ENCODE data around the gene PBX2.
A peak's percentile ranks its signal among the peaks of the same experiment; 100 is the strongest.

Gene PBX2

GRCh38 chr6:32154514-32155161 is 35.4 kb downstream of the PBX2 start:
- no peaks in the 10 kb centered on the region for H3K9me3 ChIP-seq (ENCODE audit: control insufficient read depth, low read length)
- peaks cover 30% of the 10 kb centered on the region for H3K4me1 ChIP-seq (ENCODE audit: control insufficient read depth, insufficient read depth, low read length)
- H3K36me3 ChIP-seq (ENCODE audit: control insufficient read depth, insufficient read depth, low read length): peaks cover 9% of the 10 kb centered on the region
- H3K27me3 ChIP-seq (ENCODE audit: control insufficient read depth, insufficient read depth, low read length): no peaks in the 10 kb centered on the region
- peak overlapping the region; percentile 95 for H3K4me3 ChIP-seq (ENCODE audit: low read length)
- peak overlapping the region; percentile 86 for H3K9ac ChIP-seq (ENCODE audit: low read length)

GRCh38 chr6:32153564-32154513 is 36.2 kb downstream of the PBX2 start, which contains the start of gene PPT2:
Gene PPT2 (plus strand): TSS chr6:32154141. CDS start chr6:32154595, 454 bp downstream.
- Histone ChIP-seq H3K27me3 (ENCODE audit: control insufficient read depth, insufficient read depth, low read length) (no peaks in the 10 kb centered on the region), H3K9ac (ENCODE audit: low read length) (peak within 1 kb of the TSS; percentile 86), H3K4me1 (ENCODE audit: control insufficient read depth, insufficient read depth, low read length) (peaks cover 30% of the 10 kb centered on the region), H3K9me3 (ENCODE audit: control insufficient read depth, low read length) (no peaks in the 10 kb centered on the region), H3K4me3 (ENCODE audit: low read length) (peak within 1 kb of the TSS; percentile 95), H3K36me3 (ENCODE audit: control insufficient read depth, insufficient read depth, low read length) (peaks cover 9% of the 10 kb centered on the region)

DNA sequence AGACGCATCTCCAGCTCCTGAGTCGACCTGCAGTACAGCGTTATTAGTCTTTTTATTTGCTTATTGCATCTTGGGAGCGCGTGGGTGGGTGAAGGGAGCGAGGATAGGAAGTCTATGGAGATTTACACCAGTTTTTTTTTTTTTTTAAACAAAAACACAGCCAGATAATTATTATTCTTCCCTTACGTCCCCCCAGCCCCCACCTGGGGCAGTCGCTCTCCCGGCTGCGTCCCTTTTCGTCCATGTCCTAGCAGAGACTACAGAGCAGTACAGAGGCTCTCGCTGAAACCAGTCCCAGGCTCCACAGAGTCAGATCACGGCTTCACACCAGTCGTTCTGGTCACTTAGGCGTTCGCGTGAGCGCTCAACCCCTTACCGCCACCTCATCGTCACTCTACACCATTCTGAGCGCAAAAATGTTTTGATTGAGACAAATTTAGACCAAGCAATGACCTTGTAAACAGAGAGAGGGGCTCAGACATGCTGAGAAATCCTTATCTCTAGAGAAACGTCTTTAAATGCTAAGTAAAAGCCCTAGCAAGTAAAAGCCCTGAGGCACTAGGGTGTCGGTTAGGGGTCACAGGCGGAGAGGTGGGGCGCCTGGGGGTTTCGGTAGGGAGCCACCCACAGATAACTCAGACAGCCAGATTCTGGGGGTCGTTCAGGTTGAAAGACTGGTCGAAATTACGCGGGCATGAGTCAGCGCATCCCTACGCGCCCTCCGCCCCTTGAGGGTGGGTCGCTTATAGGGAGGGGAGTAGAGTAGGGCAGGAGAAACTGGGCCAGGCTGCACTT is 37.0 kb downstream of the PBX2 start:
- peaks cover 6% of the 10 kb centered on the region for H3K36me3 ChIP-seq (ENCODE audit: control insufficient read depth, insufficient read depth, low read length)
- peak overlapping the region; percentile 95 for H3K4me3 ChIP-seq (ENCODE audit: low read length)
- peaks cover 30% of the 10 kb centered on the region for H3K4me1 ChIP-seq (ENCODE audit: control insufficient read depth, insufficient read depth, low read length)
- H3K9me3 ChIP-seq (ENCODE audit: control insufficient read depth, low read length): no peaks in the 10 kb centered on the region
- H3K9ac ChIP-seq (ENCODE audit: low read length): peak overlapping the region; percentile 86
- no peaks in the 10 kb centered on the region for H3K27me3 ChIP-seq (ENCODE audit: control insufficient read depth, insufficient read depth, low read length)

DNA sequence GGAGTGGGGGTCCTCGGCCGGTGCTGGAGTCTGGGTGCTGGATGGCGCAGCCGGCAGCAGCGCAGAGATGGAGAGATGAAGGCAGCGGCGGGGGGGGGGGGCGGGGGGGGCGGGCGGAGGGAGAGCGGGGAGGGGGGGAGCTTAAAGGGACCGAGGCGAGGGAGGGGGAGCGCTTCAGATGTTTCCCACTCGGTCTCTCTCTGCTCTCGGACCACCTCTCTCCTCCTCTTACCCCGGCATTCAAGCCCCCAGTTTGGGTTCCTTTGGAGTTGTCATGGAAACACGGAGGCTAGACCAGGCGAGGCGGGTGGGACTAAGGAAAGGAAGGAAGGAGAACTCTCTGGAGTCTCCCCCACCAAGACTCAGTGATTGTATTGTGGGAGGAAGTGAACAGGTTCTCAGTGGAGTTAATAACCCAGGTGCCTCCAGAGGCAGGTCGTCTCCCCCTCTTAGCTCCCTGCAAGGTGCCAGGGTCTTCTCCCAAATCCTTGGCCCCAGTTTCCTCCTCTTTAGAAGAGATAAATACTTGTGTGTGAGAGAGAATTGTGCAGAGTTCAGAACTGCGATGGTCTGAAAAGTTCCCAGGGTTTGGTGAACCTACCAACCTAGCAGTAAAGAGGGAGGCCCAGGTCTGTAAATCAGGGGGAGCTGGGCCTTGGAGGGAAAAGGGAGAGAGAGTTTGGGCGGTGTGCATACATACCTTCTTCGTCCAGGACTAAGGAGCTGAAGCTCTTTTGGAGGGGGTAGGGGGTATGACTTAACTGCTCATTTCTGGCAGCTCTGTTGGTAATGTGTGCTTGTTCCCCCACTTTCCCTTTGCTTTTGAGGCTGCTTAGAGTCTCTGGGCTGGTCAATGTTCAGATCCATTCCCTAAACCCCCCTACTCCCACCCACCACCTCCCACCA is 37.9 kb downstream of the PBX2 start, which contains the start of gene PRRT1:
PRRT1 (minus strand) TSS at position 77 of the 906 bp plus-strand sequence. CDS start 112 bp downstream, outside the sequence.
- Histone ChIP-seq H3K27me3 (ENCODE audit: control insufficient read depth, insufficient read depth, low read length) (no peaks in the 10 kb centered on the region), H3K4me1 (ENCODE audit: control insufficient read depth, insufficient read depth, low read length) (peaks cover 30% of the 10 kb centered on the region), H3K9ac (ENCODE audit: low read length) (no peak within 1 kb of the TSS), H3K4me3 (ENCODE audit: low read length) (no peak within 1 kb of the TSS), H3K36me3 (ENCODE audit: control insufficient read depth, insufficient read depth, low read length) (no peaks in the 10 kb centered on the region), H3K9me3 (ENCODE audit: control insufficient read depth, low read length) (no peaks in the 10 kb centered on the region)

DNA sequence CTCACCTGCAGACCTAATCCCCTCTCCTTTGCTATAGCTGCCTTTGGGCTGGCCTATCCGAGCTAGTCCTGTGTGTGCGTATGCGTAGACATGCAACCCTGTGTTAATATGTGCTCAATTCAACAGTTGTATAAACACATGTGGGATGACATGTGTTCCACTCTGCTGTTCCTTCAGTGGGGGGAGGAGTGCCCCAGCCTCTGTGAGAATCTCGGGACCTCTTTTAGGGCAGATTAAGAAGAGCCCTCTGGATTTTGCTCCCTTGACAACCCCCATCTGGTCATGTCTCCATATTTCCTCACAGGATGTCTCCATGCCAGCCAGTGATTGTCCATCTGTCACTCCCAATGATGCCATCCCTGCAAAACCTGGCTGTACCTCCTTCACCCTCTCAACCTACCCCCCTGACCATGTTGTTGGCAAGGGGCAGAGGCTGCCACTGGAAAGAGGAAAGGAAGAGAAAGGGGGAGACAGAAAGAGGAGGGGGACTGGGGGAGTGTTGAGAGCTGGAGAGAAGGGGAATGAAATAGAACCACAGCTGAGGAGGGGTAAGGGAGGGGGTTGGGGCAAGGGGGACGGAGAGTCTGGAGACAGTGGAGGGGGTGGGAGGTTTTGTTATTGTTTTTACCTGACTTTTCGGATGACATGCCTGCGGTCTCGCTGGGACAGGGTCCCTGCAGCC is 38.7 kb downstream of the PBX2 start:
- H3K4me3 ChIP-seq (ENCODE audit: low read length): no peak overlapping the region
- H3K4me1 ChIP-seq (ENCODE audit: control insufficient read depth, insufficient read depth, low read length): peaks cover 36% of the 10 kb centered on the region
- no peaks in the 10 kb centered on the region for H3K27me3 ChIP-seq (ENCODE audit: control insufficient read depth, insufficient read depth, low read length)
- no peaks in the 10 kb centered on the region for H3K36me3 ChIP-seq (ENCODE audit: control insufficient read depth, insufficient read depth, low read length)
- H3K9me3 ChIP-seq (ENCODE audit: control insufficient read depth, low read length): no peaks in the 10 kb centered on the region
- H3K9ac ChIP-seq (ENCODE audit: low read length): no peak overlapping the region

DNA sequence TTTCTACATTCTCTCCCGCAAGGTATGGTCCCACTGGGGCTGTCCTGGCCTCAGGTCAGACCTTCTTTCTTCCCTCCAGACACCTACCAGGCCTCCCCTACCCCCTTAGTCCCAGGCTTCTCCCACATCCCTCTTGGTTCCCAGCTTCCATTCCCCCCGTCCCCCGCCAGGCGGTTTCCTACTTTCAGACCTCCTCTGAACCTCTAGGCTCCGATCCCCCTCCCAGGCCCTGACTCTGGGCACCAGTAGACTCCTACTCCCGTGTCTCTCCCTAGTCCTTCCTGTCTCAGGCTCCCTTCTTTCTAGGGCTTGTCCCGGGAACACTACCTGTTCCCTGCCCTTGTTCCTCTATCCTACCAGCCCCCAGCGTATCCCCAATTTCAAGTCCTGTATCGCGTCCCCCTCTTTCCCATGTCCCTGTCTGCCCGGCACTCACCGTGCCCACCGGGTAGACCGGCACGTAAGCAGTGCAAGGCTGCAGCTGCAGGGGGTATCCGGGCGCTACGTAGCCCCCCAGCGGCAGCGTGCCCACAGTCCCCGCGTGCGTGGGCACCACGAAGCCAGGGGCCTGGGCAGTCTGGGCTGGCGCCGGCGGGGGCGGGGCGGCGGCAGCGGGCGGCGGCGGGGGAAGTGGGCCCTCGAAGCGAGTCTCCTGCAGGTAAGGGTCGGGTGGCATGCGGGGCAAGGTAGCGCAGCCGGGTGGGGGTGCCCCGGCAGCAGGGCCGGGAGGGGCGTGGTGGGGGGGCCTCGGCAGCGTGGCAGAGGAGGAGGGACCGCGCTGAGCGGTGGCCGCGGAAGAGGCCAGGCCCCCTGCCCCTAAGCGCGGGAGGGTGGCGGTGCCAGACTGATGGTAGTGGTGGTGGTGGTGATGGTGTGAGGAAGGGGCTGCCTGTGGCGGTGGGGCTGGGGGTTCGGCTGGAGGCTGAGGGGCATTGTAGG is 39.8 kb downstream of the PBX2 start:
- no peaks in the 10 kb centered on the region for H3K27me3 ChIP-seq (ENCODE audit: control insufficient read depth, insufficient read depth, low read length)
- no peaks in the 10 kb centered on the region for H3K9me3 ChIP-seq (ENCODE audit: control insufficient read depth, low read length)
- H3K36me3 ChIP-seq (ENCODE audit: control insufficient read depth, insufficient read depth, low read length): no peaks in the 10 kb centered on the region
- no peak overlapping the region for H3K4me3 ChIP-seq (ENCODE audit: low read length)
- H3K4me1 ChIP-seq (ENCODE audit: control insufficient read depth, insufficient read depth, low read length): peaks cover 33% of the 10 kb centered on the region
- H3K9ac ChIP-seq (ENCODE audit: low read length): no peak overlapping the region

- H3K27me3 ChIP-seq (ENCODE audit: control insufficient read depth, insufficient read depth, low read length): no peaks in the 10 kb centered on the region
- peak overlapping the region; percentile 83 for H3K9ac ChIP-seq (ENCODE audit: low read length)
- no peaks in the 10 kb centered on the region for H3K36me3 ChIP-seq (ENCODE audit: control insufficient read depth, insufficient read depth, low read length)
- H3K4me3 ChIP-seq (ENCODE audit: low read length): peak overlapping the region; percentile 54
- no peaks in the 10 kb centered on the region for H3K9me3 ChIP-seq (ENCODE audit: control insufficient read depth, low read length)
- peaks cover 24% of the 10 kb centered on the region for H3K4me1 ChIP-seq (ENCODE audit: control insufficient read depth, insufficient read depth, low read length)
Measured at GRCh38 chr6:32149092-32149755, 40.8 kb downstream of the PBX2 start.

- Histone ChIP-seq H3K4me3 (ENCODE audit: low read length) (peak overlapping the region; percentile 54), H3K27me3 (ENCODE audit: control insufficient read depth, insufficient read depth, low read length) (no peaks in the 10 kb centered on the region), H3K36me3 (ENCODE audit: control insufficient read depth, insufficient read depth, low read length) (no peaks in the 10 kb centered on the region), H3K4me1 (ENCODE audit: control insufficient read depth, insufficient read depth, low read length) (peaks cover 23% of the 10 kb centered on the region), H3K9ac (ENCODE audit: low read length) (peak overlapping the region; percentile 83), H3K9me3 (ENCODE audit: control insufficient read depth, low read length) (no peaks in the 10 kb centered on the region)
Measured at GRCh38 chr6:32148289-32149091, 41.5 kb downstream of the PBX2 start.

- no peaks in the 10 kb centered on the region for H3K36me3 ChIP-seq (ENCODE audit: control insufficient read depth, insufficient read depth, low read length)
- H3K4me1 ChIP-seq (ENCODE audit: control insufficient read depth, insufficient read depth, low read length): peaks cover 17% of the 10 kb centered on the region
- H3K4me3 ChIP-seq (ENCODE audit: low read length): no peak overlapping the region
- H3K27me3 ChIP-seq (ENCODE audit: control insufficient read depth, insufficient read depth, low read length): no peaks in the 10 kb centered on the region
- H3K9me3 ChIP-seq (ENCODE audit: control insufficient read depth, low read length): no peaks in the 10 kb centered on the region
- H3K9ac ChIP-seq (ENCODE audit: low read length): peak overlapping the region; percentile 83
Measured at GRCh38 chr6:32147401-32148132, 42.4 kb downstream of the PBX2 start.
